Endothelial cell of umbilical vein (primary cell): ENCODE measurements around the gene DGKA. TPM values are rescaled to one million over a fixed set of nuclear protein-coding genes. Genes with fewer than 3 reads are reported as not detected.

Experiments
- BruUV-seq: library from RNA; stranded (reverse); fragments of 400-500 nt; replicated peaks from 2 replicates; lab custom pipeline; 2021; lab: Mats Ljungman, UMichigan
- CTCF ChIA-PET: fragments of 300-600, 350-600 bp; sonication (Branson Sonifier 250); formaldehyde crosslinking; loops from one replicate; lab custom pipeline; 2021; ENCODE audit warnings: antibody characterized with exemption, inconsistent platforms; lab: Charles Lee
- POLR2A ChIA-PET: fragments of 300-600, 350-600 bp; sonication (Branson Sonifier 250); formaldehyde crosslinking; loops from one replicate; lab custom pipeline; 2021; ENCODE audit warnings: antibody characterized with exemption, inconsistent platforms; lab: Charles Lee
- DNase-seq: peaks from one replicate; pipeline ENCODE4 v3.0.0-alpha.2; 2011; ENCODE audit warnings: low read depth, low spot score
- FAIRE-seq: peaks from 2 replicates; lab custom pipeline; 2011; peaks lifted over from hg19 to GRCh38; lab: Jason Lieb, UNC
- H2AFZ ChIP-seq: 2 replicates; pipeline ENCODE4 v1.6.0; 2012; ENCODE audit warnings: low read depth, low read length, control low read depth, inconsistent platforms
- H3K27ac ChIP-seq: 2 replicates; pipeline ENCODE4 v1.5.1; 2011; ENCODE audit warnings: low read depth, mild to moderate bottlenecking, control low read depth, low read length, moderate library complexity; ENCODE audit not compliant: insufficient read depth
- H3K27me3 ChIP-seq, 2 experiments: 2 replicates each; pipeline versions ENCODE4 v1.6.0 to v1.6.1; 2011; ENCODE audit warnings: low read length in 2 of 2, mixed read lengths in 1 of 2; ENCODE audit not compliant: control insufficient read depth in 2 of 2, insufficient read depth in 2 of 2
- H3K36me3 ChIP-seq, 2 experiments: 2 replicates in 1 of 2; 3 replicates in 1 of 2; pipeline ENCODE4 v1.5.1; 2011; ENCODE audit warnings: low read length in 2 of 2, mild to moderate bottlenecking in 1 of 2, moderate library complexity in 1 of 2; ENCODE audit not compliant: control insufficient read depth in 2 of 2, insufficient read depth in 2 of 2; ENCODE audit errors: extremely low read depth in 1 of 2
- H3K4me1 ChIP-seq: 3 replicates; pipeline ENCODE4 v1.5.1; 2011; ENCODE audit warnings: mild to moderate bottlenecking, low read length; ENCODE audit not compliant: control insufficient read depth, insufficient read depth; ENCODE audit errors: extremely low read depth
- H3K4me2 ChIP-seq: 2 replicates; pipeline ENCODE4 v1.6.1; 2011; ENCODE audit warnings: low read length, control low read depth, mixed read lengths; ENCODE audit not compliant: insufficient read depth
- H3K4me3 ChIP-seq, 3 experiments: fragments of 200-600 bp in 1 of 3; sonication (generic), shearing (Covaris generic) in 1 of 3; replicated peaks in 1 of 3; 2 replicates each; pipeline ENCODE4 v1.5.1; 2011 to 2016; ENCODE audit warnings: control low read depth in 3 of 3, low read length in 3 of 3, mild to moderate bottlenecking in 2 of 3, inconsistent platforms in 1 of 3, low read depth in 1 of 3, moderate library complexity in 1 of 3; ENCODE audit not compliant: insufficient read depth in 1 of 3
- H3K79me2 ChIP-seq: 2 replicates; pipeline ENCODE4 v1.6.0; 2012; ENCODE audit warnings: low read length, inconsistent platforms; ENCODE audit not compliant: control insufficient read depth, insufficient read depth
- H3K9ac ChIP-seq: replicated peaks from 2 replicates; pipeline ENCODE3; 2011; ENCODE audit warnings: low read length, control low read depth; ENCODE audit not compliant: insufficient read depth; ENCODE audit errors: extremely low read depth
- H3K9me1 ChIP-seq: replicated peaks from 3 replicates; pipeline ENCODE4 v1.6.0; 2011; ENCODE audit warnings: mild to moderate bottlenecking, low read length; ENCODE audit not compliant: control insufficient read depth, insufficient read depth; ENCODE audit errors: extremely low read depth
- H3K9me3 ChIP-seq: replicated peaks from 2 replicates; pipeline ENCODE4 v1.5.1; 2012; ENCODE audit warnings: low read length, inconsistent platforms; ENCODE audit not compliant: control insufficient read depth, insufficient read depth
- H4K20me1 ChIP-seq: replicated peaks from 2 replicates; pipeline ENCODE3; 2011; ENCODE audit warnings: mild to moderate bottlenecking, low read length; ENCODE audit not compliant: control insufficient read depth, insufficient read depth; ENCODE audit errors: extremely low read depth
- EZH2 ChIP-seq: IDR thresholded peaks from 2 replicates; pipeline ENCODE4 v1.6.1; 2012; ENCODE audit warnings: borderline replicate concordance, low read depth, mild to moderate bottlenecking, moderate library complexity, low read length, inconsistent platforms; ENCODE audit not compliant: severe bottlenecking
- FOS ChIP-seq: IDR thresholded peaks from 2 replicates; pipeline ENCODE4 v1.6.1; 2011; ENCODE audit warnings: mild to moderate bottlenecking, low read length, moderate library complexity, borderline replicate concordance; ENCODE audit not compliant: insufficient read depth
- GATA2 ChIP-seq: IDR thresholded peaks from 2 replicates; pipeline ENCODE4 v1.7.0; 2011; ENCODE audit warnings: low read depth, mild to moderate bottlenecking, moderate library complexity, mixed read lengths, low read length; ENCODE audit not compliant: insufficient read length, insufficient read depth
- JUN ChIP-seq: IDR thresholded peaks from 2 replicates; pipeline ENCODE4 v1.6.1; 2011; ENCODE audit warnings: borderline replicate concordance, low read depth; ENCODE audit not compliant: insufficient read length, insufficient read depth
- MYC ChIP-seq: IDR thresholded peaks from one replicate; pipeline ENCODE4 v1.6.1; 2011; ENCODE audit warnings: mild to moderate bottlenecking, low read depth, low read length
- POLR2A ChIP-seq: IDR thresholded peaks from 2 replicates; pipeline ENCODE4 v1.6.1; 2012; ENCODE audit warnings: low read depth, mild to moderate bottlenecking, control low read depth, low read length
- POLR2AphosphoS5 ChIP-seq: IDR thresholded peaks from 2 replicates; pipeline ENCODE4 v1.6.1; 2012; ENCODE audit warnings: low read depth, mild to moderate bottlenecking, control low read depth, low read length, moderate library complexity; ENCODE audit not compliant: insufficient read depth
- dilution Hi-C: fragments of 300-500 bp; cut with MboI; formaldehyde crosslinking; loops from one replicate; pipeline ENCODE4 v1.15.0; 2019; ENCODE audit warnings: low sequenced_read_pairs; ENCODE audit not compliant: extremely low pct_ligation_motif_present
- intact Hi-C: fragments of 100-400 bp; cut with micrococcal nuclease; formaldehyde crosslinking; loops from one replicate; pipeline ENCODE4 v1.10.0; 2022
- polyA plus RNA-seq, 4 experiments: library from polyadenylated mRNA; depleted of rRNA in 3 of 4; stranded (reverse) in 3 of 4; unstranded in 1 of 4; fragments of >200 nt; gene quantifications; 2 replicates each; pipeline versions ENCODE4 v1.2.1 to v1.2.3, GENCODE V29; 2011 to 2012; ENCODE audit warnings: missing spikeins in 1 of 4
- total RNA-seq: library from RNA; stranded (reverse); gene quantifications from 2 replicates; pipeline ENCODE4 v1.2.3, GENCODE V29; 2021
- TF ChIP-seq, protein P1 (sequence below), 2 donors: IDR thresholded peaks; 1 replicate in 1 of 2; 2 replicates in 1 of 2; pipeline ENCODE4 v1.5.1; 2011; ENCODE audit warnings: low read length in 2 of 2, mild to moderate bottlenecking in 2 of 2, moderate library complexity in 2 of 2, control low read depth in 1 of 2, inconsistent platforms in 1 of 2, low read depth in 1 of 2; ENCODE audit not compliant: insufficient read depth in 1 of 2; ENCODE audit errors: extremely low read depth in 1 of 2
- TF ChIP-seq, protein P2 (sequence below): IDR thresholded peaks from 2 replicates; pipeline ENCODE4 v1.6.1; 2011; ENCODE audit not compliant: insufficient read depth, insufficient read length

The DGKA gene
- total and polyA plus RNA-seq, 2 donors (not counting 3 experiments of a cell fraction or from before 2014, with no cell fraction given) = 49.8 to 53.2 TPM

DNA sequence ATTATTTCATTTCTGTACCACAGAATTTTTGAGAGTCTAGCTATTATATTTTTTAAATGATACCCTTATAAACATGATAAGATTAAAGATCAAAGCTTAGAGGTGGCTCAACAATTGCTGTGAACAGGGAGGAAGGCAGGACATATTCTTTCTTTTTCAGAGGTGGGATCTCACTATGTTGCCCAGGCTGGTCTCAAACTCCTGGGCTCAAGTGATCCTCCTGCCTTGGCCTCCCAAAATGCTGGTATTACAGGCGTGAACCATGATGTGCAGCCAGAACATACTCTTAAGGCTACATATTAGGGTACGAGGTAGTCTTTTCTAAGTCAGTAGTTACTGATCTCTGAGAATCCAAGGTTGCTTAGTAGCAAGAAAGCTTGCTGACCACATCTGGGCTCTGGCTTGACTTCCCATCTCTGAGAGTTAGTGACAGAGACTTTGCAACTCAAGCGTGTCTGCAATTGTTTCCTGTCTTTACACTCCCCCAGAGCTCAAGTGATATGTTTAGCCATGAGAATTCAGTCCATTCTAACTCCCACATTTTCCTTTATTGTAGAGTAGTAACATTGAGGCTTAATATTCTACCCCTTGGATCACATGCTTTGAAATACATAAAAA lies 51.5 kb downstream of the DGKA start:
- intact Hi-C loops (no loop called here), dilution Hi-C loops (loop anchor here (10.0 kb wide), 1 partner anchor 228 kb away; no protein-coding TSS in a partner anchor)
- Histone ChIP-seq H3K27me3 (no peaks in the 10 kb centered on the region), H3K4me2 (no peak overlapping the region), H3K9me1 (no peaks in the 10 kb centered on the region), H3K4me1 (peaks cover 5% of the 10 kb centered on the region), H3K79me2 (peaks cover 26% of the 10 kb centered on the region), H3K27ac (no peak overlapping the region), H2AFZ (no peak overlapping the region), H3K36me3 (peaks cover 8 to 12% of the 10 kb centered on the region in 2 experiments), H3K9me3 (no peaks in the 10 kb centered on the region), H3K9ac (no peak overlapping the region), H3K4me3 (no peak overlapping the region), H4K20me1 (no peaks in the 10 kb centered on the region)
- ChIA-PET POLR2A (interaction anchor here (3.4 kb wide), 1 partner anchor 8 kb away, joined by 18 read pairs; the partner anchor contains the start of gene RAB5B), CTCF (interaction anchor here (1.2 to 2.2 kb wide), 3 partner anchors 13 to 47 kb away, joined by 3 to 7 read pairs (median 3); no protein-coding TSS in a partner anchor)
- TF ChIP-seq POLR2A (no peak), FOS (no peak), GATA2 (no peak), MYC (no peak), POLR2AphosphoS5 (no peak), JUN (no peak), EZH2 (no peak)
- TF ChIP-seq, protein P1, sequence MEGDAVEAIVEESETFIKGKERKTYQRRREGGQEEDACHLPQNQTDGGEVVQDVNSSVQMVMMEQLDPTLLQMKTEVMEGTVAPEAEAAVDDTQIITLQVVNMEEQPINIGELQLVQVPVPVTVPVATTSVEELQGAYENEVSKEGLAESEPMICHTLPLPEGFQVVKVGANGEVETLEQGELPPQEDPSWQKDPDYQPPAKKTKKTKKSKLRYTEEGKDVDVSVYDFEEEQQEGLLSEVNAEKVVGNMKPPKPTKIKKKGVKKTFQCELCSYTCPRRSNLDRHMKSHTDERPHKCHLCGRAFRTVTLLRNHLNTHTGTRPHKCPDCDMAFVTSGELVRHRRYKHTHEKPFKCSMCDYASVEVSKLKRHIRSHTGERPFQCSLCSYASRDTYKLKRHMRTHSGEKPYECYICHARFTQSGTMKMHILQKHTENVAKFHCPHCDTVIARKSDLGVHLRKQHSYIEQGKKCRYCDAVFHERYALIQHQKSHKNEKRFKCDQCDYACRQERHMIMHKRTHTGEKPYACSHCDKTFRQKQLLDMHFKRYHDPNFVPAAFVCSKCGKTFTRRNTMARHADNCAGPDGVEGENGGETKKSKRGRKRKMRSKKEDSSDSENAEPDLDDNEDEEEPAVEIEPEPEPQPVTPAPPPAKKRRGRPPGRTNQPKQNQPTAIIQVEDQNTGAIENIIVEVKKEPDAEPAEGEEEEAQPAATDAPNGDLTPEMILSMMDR (IDR thresholded peaks at IDR 0.05; ENCODE audit: extremely low read depth in 1 of 2, insufficient read depth in 1 of 2, low read depth in 1 of 2, low read length in 2 of 2) = no peak
- TF ChIP-seq, protein P2, sequence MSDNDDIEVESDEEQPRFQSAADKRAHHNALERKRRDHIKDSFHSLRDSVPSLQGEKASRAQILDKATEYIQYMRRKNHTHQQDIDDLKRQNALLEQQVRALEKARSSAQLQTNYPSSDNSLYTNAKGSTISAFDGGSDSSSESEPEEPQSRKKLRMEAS = no peak
- DNase-seq (no peak), FAIRE-seq (no peak)
- BruUV-seq = no TSS peak
